ENCODE results near the gene DPPA4. TPM values are rescaled to one million over a fixed set of nuclear protein-coding genes. Genes with fewer than 3 reads are reported as not detected.

DPPA4 gene
- total RNA-seq, result not detected

GRCh38 chr3:109337393-109337792 is at the start of gene DPPA4:
DPPA4 (minus strand) TSS chr3:109337546; CDS start chr3:109337517, 29 bp downstream.

DNA sequence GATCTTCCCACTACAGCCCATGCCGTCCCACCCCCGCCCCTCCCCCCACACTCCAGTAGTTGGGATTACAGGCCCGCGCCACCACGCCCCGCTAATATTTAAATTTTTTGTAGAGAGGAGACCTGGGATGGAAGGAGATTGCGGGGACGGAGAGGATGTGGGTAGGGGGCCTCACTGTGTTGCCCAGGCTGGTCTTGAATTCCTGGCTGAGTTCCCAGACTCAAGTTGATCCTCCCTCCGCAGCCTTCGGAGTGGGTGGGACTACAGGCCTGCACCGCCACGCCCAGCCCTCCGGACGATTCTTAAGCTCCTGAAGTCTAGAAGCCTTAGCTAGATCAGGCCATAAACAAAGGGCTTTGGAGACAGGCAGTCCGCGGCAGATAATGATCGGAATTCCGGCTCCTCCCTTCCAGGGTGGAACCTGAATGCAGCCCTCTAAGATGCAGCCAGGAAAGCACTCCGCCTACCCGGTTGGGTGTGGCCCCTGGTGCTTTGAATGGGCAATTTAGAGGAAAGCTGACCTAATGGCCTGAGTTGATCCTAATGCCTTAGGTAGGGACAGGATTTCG is 21.1 kb downstream of the DPPA4 start, which contains the start of gene DPPA2:
Gene DPPA2, minus strand, starts transcription at position 356 of the 569 bp plus-strand sequence. CDS start 1,975 bp downstream, outside the sequence.

Other genes with a start within 250 kb of the DPPA4 start
- gene MORC1, start 219.4 kb downstream of the DPPA4 start, total RNA-seq, result not detected
- gene C3orf85, start 200.8 kb downstream of the DPPA4 start, total RNA-seq, result not detected
- gene DPPA2, start 21.0 kb downstream of the DPPA4 start, total RNA-seq, result not detected

Data from activated naive CD4-positive, alpha-beta T cell treated with anti-CD3 and anti-CD28 coated beads, Interleukin-2, amount 10 ng/mL, durations not matched to agents 5 hours and 36 hours (primary cell).